NCI-H82 treated with DMSO at 0.1 percent for 48 hours (cell line): ENCODE measurements around the gene ZKSCAN5.
"Not testable (repeated sequence)": the region's sequence is repeated elsewhere in the genome, so short reads cannot be mapped to it uniquely, and the experiment has no call there.

Experiments
- DNase-seq: peaks from one replicate; lab custom pipeline; 2025; ENCODE audit not compliant: unreplicated experiment; lab: John Stamatoyannopoulos, UW

Gene ZKSCAN5

GRCh38 chr7:99580778-99581332, 76.4 kb downstream of the ZKSCAN5 start:
- not testable (repeated sequence) for DNase-seq
